ENCODE results near the gene ZNF302. TPM values are rescaled to one million over a fixed set of nuclear protein-coding genes. Genes with fewer than 3 reads are reported as not detected.
A peak's percentile ranks its signal among the peaks of the same experiment; 100 is the strongest.
"Not testable (repeated sequence)": the region's sequence is repeated elsewhere in the genome, so short reads cannot be mapped to it uniquely, and the experiment has no call there.

Gene ZNF302
- 12.2 and 22.9 TPM in 2 replicates for total RNA-seq (2014; rRNA removed; shearing (Covaris generic))

DNA sequence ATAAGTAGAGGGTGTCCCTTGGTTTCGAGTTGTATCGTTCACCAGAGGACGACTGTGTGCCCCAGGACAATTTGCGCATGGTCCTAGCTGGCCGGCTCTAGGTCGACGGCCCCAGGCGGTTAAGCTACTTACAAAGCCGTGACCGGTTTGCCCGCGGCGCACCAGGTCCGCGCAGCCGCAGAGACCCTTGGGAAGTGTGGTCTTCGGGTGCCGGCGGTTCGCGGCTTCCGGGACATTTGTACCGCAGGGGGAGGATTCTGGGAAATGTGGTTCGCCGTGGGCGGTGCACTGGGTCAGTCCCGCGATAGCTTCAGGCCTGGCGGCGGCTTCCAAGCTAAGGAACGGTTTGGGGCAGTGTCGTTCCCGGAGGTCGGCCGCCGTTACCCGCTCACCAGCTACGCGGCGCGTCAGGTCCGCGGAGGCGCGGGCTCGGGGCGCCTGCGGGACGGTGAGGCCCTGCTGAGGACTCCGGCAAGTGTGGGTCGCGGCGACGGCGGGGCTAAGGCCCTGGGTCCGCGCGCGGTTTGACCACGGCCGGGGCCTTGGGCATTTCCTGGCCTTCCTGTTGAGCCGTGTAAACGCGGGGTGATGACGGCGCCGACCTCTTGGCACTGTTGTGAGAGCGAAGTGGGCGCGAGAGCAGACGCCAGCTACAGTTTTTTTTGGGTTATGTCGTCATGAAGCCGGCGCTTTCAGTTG is at the start of gene ZNF302:
Gene ZNF302 (plus strand): TSS at position 293 of the 699 bp plus-strand sequence. CDS start 1,127 bp downstream, outside the sequence.
- DNase-seq (ENCODE audit: low read depth) = peak; percentile 98

DNA sequence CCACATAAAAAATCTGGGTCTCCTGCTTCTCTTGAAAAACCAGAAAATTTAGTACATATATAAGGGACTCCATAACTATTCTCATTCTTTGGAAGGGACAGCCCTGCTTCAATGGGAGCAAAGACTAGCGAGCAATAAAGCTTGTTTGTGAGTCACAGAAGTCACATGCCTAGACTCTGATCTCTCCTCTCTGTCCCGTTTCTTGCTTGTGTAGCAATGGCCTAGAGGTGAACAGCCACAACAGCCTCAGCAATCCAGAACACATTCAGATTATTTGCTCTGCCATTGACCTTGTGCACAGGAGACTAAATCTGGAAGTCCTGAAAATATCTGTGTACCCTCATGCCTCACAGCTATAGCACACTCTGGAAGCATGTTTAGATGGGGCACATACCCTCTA is 43.7 kb upstream of the ZNF302 start:
- no peak for DNase-seq (ENCODE audit: low read depth)

DNA sequence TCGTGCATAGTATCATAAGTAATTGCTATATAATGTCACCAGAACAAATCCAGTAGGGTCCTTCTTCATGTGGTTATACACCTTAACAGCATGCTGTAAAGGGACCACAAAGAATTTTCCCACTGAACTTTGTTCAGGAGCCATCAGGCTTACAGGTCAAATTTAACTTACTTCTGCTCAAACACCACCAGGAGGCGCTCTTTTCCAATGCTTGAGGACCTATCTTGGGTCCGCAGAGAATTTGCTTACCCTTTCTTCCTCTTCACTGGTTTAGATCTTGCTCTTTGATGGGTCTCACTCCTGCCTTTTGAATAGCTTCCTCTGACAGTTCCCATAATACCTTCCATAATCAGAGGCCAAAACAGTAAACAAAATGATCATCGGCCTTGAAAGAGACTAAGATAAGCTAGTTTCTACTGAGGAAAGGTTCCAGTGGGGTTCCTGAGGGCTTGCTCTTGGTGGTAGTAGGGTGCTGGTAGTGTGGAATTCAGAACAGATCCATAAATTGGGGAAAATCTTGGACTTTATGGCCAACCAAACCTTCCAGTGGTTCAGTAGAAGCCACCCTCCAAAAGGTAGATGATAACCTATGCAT is 37.9 kb upstream of the ZNF302 start:
- DNase-seq (ENCODE audit: low read depth) = peak; percentile 35

DNA sequence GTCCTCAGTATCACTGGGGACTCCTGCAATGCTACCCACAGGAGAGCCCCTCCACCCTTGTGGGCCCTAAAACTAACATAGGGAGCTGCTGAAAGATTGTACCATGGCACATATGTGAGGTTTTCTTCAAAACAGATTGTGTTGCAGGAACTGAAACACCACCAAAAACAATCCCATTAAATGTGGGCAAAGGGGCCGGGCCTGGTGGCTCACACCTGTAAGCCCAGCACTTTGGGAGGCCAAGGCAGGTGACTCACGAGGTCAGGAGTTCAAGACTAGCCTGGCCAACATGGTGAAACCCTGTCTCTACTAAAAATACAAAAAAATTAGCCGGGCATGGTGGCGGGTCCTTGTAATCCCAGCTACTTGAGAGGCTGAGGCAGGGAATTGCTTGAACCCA is 35.2 kb upstream of the ZNF302 start:
- DNase-seq (ENCODE audit: low read depth) = no peak

DNA sequence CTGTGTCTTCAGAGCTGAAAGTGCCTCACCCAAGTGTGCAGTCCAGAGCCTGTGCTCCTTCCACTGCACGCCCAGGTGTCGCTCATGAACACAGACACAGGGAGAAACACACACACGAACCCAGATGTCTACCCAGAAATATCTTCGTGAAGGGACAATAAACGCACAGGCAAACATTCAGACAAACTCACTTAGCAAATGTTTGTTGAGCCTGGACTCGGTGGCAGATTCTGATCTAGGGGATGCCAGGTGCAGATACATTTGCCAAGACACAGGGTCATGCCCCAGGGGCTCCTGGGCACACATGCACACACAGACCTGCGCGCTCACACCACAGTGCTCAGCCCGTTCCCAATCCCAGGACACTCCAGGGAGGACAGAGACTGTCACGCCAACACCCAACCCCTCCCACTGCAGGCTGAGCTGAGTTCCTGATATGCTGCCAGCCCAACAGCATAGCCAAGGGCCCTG is 32.5 kb upstream of the ZNF302 start:
- no peak for DNase-seq (ENCODE audit: low read depth)

DNA sequence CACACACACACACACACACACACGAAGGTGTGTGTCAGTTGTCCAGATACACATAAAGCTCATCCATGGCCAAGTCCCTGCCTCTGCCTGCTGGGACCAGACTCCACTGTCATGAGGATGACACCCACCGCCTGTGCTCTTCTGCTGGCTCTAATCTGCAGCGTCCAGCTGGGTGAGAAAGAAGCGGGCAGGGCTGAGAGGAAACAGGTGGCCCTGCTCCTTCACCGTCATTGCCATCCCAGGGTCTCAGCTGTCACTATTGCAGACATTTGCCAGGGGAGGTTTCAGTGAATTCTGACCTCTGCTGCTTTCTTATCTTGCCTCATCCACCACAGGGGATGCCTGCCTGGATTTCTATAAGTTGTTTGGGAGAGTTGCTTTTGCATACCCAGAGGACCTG is 31.9 kb upstream of the ZNF302 start:
- DNase-seq (ENCODE audit: low read depth) = no peak

DNA sequence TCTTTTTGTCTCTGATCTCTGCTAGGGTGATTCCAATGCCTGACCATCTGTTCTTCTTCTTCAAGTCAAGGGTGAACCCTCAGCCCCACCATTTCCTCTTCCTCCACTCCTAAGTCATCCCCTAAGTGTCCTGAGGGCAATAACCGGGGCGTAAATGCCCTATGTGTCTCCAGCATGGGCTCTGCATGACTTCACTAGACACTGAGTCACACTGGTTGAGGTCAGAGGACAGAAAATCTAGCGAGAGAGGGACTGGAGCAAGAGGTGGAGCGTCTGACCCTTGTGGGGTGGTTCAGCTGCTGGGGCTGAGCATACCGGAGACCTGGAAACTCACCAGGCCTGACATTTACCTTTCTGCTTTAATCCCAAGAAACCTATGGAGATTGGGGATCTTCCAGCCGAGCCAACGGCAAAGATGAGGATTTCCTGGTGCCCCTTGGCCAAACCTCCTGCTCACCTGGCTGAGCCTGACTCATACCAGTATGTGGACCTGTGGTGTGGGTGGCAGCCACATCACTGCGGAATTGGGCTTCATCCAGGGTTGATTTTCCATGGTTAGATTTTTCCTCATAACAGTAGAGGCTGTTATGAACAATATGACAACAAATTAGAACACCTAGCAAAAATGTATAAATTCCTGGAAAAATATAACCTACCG is 27.5 kb upstream of the ZNF302 start:
- DNase-seq (ENCODE audit: low read depth) = no peak

DNA sequence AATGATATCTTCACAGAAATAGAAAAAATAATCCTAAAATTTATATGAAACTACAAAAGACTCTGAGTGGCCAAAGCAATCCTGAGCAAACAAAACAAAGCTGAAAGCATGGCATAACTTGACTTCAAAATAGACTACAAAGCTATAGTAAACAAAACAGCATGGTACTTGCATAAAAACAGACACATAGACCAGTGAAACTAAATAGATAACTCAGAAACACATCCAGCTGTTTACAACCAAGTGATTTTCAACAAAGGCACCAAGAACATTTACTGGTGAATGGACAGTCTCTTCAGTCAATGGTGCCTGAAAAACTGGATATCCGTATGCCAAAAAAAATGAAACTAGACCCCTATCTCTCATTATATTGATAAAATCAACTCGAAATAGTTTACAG is 25.7 kb upstream of the ZNF302 start:
- DNase-seq (ENCODE audit: low read depth) = no peak

DNA sequence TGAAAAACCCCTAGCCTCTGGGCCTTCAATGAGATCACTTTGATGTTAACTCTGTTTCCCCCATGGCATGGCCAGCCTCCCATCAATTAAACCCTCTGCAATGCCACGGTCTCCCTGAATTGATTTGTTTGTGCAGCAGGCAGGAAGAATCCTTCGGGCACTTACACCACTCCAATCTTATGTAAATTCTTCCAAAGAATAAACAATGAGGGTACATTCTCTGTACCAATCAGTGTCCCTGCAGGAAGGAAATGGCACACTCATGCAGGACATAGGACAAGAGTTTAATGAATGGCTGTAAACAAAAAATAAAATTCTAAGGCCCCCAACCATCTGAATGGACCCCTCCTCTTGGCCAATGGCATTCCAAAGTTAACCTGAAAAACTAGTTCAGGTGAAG is 22.7 kb upstream of the ZNF302 start:
- no peak for DNase-seq (ENCODE audit: low read depth)

DNA sequence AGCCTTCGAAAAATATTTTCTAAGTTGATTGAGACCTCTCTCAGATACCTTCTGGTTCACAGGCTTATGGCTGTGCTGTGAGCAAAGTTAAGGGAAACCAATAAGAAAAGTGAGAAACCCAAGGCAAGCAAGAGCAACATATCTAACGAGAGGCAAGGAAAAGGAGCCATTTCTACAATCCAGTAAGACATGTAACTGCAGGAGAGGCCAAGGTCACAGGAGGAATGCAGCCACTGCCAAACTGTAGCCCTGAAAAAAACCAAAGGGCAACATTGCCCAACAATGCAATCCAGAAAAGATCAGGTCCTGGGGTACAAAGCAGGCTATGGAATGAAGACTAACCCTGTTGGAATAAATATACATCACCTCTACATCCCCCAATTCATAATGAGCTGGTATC is 21.8 kb upstream of the ZNF302 start:
- DNase-seq (ENCODE audit: low read depth) = no peak

DNA sequence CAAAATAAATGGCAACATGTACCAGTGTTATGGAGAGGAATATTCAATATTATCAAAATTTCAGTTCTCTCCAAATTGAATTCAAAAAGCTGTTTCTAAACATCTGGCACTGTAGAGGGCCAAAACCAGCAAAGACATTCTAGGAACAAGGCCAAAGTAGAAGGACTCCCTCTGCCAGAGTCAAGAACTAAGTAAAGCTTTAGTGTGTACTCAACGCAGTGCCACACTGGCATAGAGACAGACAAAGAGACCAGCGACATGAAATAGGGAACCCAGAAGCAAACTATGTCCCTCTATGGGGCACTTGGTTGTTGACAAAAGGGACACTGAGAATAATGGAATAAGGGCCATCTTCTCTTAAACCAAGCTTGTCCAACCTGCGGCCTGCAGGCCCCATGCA is 16.1 kb upstream of the ZNF302 start:
- DNase-seq (ENCODE audit: low read depth) = no peak

DNA sequence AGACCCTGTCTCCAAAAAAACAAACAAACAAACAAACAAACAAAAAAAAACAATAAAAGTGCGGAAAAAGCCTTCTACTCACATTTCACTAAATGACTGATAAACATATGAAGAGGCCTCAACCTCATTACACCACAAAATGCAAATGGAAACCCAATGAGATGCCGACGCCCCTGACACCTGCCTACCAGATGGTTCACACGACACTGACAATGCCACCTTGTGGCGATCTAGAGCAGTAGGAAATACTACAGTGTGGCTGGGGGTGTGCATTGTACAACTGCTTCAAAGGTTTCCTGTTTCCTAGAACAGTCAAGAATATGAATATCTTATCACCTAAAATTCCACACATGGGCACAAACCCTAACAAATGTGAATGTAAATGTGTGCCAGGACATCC is 14.6 kb upstream of the ZNF302 start:
- DNase-seq (ENCODE audit: low read depth) = peak; percentile 24

DNA sequence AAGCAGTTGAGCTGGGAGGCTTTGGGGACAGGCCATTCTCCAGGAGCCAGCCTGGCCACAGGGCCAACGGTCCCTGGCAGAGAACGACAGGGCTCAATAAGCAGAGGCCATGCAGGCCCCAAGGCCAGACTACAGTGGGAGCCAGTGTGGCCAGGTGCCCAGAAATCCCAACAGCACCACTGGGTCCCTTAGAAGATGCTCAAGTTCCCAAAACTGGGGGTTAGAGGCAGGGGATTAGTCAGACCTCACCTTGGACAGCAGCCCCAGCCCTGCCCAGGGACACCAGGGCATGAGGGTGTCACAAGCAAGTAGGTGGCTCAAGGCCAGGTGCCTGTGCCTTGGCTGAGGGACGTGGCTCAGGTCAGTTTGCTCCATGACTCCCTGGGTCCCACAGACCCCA is 13.3 kb upstream of the ZNF302 start:
- no peak for DNase-seq (ENCODE audit: low read depth)

DNA sequence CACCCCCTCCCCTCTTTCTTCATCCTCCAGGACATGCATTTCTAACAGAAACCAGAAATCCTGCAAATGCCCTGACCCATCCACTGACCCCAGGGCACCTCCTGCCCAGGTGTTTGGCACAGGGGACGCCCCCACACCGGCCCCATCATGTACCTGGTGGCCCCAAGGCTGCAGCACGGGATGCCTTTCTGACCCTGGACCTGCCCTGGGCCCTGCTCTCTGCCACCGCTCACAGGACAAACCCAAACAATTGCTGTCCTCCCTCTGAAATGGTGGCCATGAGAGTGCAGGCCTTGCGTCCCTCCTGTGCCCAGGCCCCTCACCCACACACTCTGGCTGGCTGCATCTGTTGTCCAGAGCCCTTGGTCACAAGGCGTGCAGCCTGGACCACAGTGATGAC is 12.6 kb upstream of the ZNF302 start:
- no peak for DNase-seq (ENCODE audit: low read depth)

DNA sequence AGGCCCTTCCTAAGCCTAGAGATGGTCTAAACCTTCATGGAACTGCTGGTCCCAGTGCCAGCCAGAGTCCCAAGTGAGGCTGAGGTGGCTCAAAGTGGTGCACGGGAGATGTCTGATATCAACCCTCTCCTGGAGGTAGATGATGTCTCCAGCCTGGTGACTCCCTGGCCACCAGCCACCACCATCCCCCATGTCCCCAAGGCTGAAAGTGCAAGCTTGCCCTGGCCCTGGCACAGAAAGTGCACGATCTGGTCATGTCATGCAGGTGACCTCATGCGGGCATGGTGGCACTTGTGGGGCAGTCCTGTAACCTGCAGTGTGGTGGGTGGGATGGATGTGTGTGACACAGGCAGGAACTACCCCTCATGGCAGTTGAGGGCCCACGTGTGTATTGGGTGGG is 12.2 kb upstream of the ZNF302 start:
- DNase-seq (ENCODE audit: low read depth) = not testable (repeated sequence)

DNA sequence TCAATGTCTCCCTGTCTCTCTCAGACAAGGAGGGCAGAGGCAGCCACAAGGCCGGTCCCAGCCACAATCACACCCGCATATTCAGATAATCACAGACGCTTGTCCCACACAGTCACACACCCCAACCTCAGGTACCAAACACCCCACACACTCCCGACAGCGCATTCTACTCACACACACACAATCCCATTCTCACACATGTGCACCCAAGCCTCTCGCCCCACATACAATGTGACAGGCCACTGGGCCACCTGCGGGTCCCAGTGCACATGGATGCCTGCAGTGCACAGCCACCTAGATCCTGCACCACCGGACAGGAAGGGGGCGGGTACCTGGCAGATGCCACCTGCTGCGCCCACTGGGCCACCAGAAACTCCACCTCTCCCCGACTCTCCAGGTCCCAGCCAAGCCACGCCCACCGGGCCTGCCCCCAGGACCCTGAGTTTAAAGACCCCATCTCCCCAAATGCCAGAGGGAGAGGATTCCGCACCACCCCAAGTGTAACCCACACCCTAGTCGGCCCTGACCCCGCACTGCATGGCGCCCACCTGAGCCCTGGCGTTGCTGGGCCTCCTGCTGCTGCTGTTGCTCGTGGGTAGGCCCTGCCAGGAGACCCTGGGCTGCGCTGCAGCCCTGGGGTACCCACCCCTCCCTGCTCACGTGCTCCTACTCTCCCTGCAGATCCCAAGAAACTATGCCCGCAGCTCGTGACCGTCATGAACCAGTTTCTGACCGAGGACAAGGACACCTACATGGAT is 11.1 kb upstream of the ZNF302 start:
- DNase-seq (ENCODE audit: low read depth) = no peak

DNA sequence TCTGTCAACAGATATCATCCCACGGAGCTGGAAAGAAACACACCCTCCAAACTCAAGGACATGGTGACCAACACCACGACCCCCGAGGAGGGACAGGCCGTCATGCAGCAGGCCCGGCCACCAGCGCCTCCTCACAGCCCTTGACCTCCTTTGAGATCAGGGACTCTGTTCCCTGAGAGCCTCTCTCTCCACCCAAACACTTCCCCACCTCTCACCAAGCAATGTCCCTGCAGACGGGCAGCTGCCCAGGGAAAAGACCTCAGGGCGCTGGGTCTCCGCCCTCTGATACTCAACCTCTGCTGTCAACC is 10.6 kb upstream of the ZNF302 start:
- DNase-seq (ENCODE audit: low read depth) = no peak

DNA sequence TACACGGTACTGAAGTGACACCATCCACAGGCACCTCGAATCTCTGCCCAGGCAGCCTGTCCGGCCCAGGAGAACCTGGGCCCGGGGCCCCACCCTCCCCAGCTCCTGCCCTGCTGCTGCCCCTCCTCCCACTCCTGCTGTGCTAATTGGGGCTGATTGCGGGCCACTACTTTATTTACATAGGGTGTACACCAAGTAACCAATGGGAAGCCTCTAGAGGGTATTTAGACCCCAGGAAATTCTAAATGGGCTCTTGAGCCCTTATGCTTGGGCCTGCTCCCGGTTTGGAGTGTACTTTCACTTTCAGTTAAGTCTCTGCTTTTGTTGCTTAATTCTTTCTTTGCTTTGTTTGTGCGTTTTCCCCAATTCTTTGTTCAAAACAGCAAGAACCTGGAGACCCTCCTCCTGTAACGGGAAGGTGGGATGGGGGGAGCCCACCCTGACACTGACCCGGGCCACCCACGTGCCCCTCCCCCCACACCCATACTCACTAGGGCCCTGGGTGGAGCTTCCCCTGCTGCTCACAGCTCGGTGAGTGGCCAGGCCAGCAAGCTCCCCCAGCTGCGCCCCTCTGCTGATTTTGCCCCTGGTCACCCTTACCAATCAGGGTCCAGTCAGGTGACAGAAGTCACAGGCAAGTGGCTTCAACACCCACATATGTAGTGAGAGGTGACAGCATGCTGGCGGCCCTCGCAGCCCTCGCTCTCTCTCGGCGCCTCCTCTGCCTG is 10.0 kb upstream of the ZNF302 start:
- peak; percentile 26 for DNase-seq (ENCODE audit: low read depth)

DNA sequence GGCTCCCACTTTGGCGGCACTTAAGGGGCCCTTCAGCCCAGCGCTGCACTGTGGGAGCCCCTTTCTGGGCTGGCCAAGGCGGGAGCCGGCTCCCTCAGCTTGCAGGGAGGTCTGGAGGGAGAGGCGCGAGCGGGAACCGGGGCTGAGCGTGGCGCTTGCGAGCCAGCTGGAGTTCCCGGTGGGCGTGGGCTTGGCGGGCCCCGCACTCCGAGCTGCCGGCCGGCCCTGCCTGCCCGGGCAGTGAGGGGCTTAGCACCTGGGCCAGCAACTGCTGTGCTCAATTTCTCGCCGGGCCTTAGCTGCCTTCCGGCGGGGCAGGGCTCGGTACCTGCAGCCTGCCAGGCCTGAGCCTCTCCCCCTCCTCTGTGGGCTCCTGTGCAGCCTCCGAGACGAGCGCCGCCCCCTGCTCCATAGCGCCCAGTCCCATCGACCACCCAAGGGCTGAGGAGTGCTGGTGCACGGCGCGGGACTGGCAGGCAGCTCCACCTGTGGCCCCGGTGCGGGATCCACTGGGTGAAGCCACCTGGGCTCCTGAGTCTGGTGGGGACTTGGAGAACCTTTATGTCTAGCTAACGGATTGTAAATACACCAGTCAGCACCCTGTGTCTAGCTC is 9.3 kb upstream of the ZNF302 start:
- not testable (repeated sequence) for DNase-seq (ENCODE audit: low read depth)

DNA sequence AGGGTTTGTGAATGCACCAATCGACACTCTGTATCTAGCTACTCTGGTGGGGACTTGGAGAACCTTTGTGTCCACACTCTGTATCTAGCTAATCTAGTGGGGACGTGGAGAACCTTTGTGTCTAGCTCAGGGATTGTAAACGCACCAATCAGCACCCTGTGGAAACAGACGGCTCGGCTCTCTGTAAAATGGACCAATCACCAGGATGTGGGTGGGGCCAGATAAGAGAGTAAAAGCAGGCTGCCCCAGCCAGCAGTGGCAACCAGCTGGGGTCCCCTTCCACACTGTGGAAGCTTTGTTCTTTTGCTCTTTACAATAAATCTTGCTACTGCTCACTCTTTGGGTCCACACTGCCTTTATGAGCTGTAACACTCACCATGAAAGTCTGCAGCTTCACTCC is 8.8 kb upstream of the ZNF302 start:
- not testable (repeated sequence) for DNase-seq (ENCODE audit: low read depth)

DNA sequence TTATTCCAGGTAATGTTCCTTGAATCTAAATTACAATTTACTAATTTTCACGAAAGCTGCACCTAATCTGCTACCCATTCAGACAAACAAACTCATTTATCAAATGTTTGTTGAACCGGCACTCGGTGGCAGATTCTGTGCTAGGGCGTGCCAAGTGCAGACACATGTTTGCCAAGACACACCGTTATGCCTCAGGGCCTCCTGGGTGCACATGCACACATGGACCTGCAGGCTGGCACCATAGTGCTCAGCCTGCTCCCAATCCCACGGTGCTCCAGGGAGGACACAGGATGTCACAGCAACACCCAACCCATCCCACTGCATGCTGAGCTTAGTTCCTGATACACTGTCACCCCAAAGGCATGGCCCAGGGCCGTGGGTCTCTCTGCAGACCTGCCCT is 8.2 kb upstream of the ZNF302 start:
- no peak for DNase-seq (ENCODE audit: low read depth)
